WTC11 (cell line): ENCODE data around the gene SPRYD7. TPM values are rescaled to one million over a fixed set of nuclear protein-coding genes. Genes with fewer than 3 reads are reported as not detected.

ENCODE experiments used
- ATAC-seq: fragments of 200-7000 bp; cut with Tn5 transposase; 2 replicates; pipeline ENCODE4 v1.10.0; 2021; ENCODE audit warnings: mild to moderate bottlenecking, moderate library complexity
- CTCF ChIA-PET: fragments of 300-600 bp; sonication (Branson Sonifier 250); formaldehyde crosslinking; loops from one replicate; lab custom pipeline; 2021; ENCODE audit warnings: antibody characterized with exemption; lab: Charles Lee
- POLR2A ChIA-PET: fragments of 350-600 bp; sonication (Branson Sonifier 250); formaldehyde crosslinking; loops from one replicate; lab custom pipeline; 2021; ENCODE audit warnings: antibody characterized with exemption; lab: Charles Lee
- DNase-seq: peaks from one replicate; pipeline ENCODE4 v3.0.0; 2021; ENCODE audit warnings: low spot score
- H3K27ac Mint-ChIP-seq: 2 replicates; pipeline ENCODE4 v1.8.0; 2021; ENCODE audit warnings: mixed read lengths
- H3K27me3 Mint-ChIP-seq: 2 replicates; pipeline ENCODE4 v1.8.0; 2021; ENCODE audit warnings: low read depth, mild to moderate bottlenecking, moderate library complexity, mixed read lengths
- H3K36me3 Mint-ChIP-seq: 2 replicates; pipeline ENCODE4 v1.8.0; 2021; ENCODE audit warnings: mixed read lengths
- H3K4me1 Mint-ChIP-seq: 2 replicates; pipeline ENCODE4 v1.8.0; 2022; ENCODE audit warnings: mixed read lengths
- H3K4me3 Mint-ChIP-seq: 2 replicates; pipeline ENCODE4 v1.8.0; 2021; ENCODE audit warnings: mild to moderate bottlenecking, moderate library complexity, mixed read lengths
- H3K9me3 Mint-ChIP-seq: 2 replicates; pipeline ENCODE4 v1.8.0; 2021; ENCODE audit warnings: mixed read lengths
- CDX4 ChIP-seq: fragments of 250-450 bp; sonication (Bioruptor Pico); IDR thresholded peaks from 2 replicates; pipeline ENCODE4 v1.9.0; 2021; ENCODE audit warnings: moderate library complexity, mild to moderate bottlenecking, inconsistent platforms, borderline replicate concordance
- CREB1 ChIP-seq: sonication (generic); formaldehyde crosslinking; IDR thresholded peaks from 2 replicates; pipeline ENCODE4 v1.8.0; 2023; ENCODE audit warnings: mild to moderate bottlenecking, missing genetic modification reagents
- CREM ChIP-seq: sonication (generic); formaldehyde crosslinking; IDR thresholded peaks from 2 replicates; pipeline ENCODE4 v1.8.1; 2022; ENCODE audit warnings: mild to moderate bottlenecking, missing genetic modification reagents, moderate library complexity
- ESRRA ChIP-seq: sonication (generic); formaldehyde crosslinking; IDR thresholded peaks from 2 replicates; pipeline ENCODE4 v1.8.1; 2022; ENCODE audit warnings: mild to moderate bottlenecking, missing genetic modification reagents, borderline replicate concordance
- HMGA2 ChIP-seq: fragments of 250-450 bp; sonication (Bioruptor Pico); IDR thresholded peaks from 2 replicates; pipeline ENCODE4 v1.4.0; 2021; ENCODE audit warnings: mild to moderate bottlenecking, moderate library complexity
- RORB ChIP-seq: fragments of 250-450 bp; sonication (Bioruptor Pico); IDR thresholded peaks from 2 replicates; pipeline ENCODE4 v1.9.0; 2021; ENCODE audit warnings: mild to moderate bottlenecking
- SMAD4 ChIP-seq: sonication (generic); formaldehyde crosslinking; IDR thresholded peaks from 2 replicates; pipeline ENCODE4 v1.8.0; 2022; ENCODE audit warnings: mild to moderate bottlenecking, missing genetic modification reagents
- TP53 ChIP-seq: sonication (generic); formaldehyde crosslinking; IDR thresholded peaks from 2 replicates; pipeline ENCODE4 v1.8.1; 2023; ENCODE audit warnings: mild to moderate bottlenecking, missing genetic modification reagents
- USF1 ChIP-seq: sonication (generic); formaldehyde crosslinking; IDR thresholded peaks from 2 replicates; pipeline ENCODE4 v1.8.0; 2022; ENCODE audit warnings: mild to moderate bottlenecking, missing genetic modification reagents
- ZNF121 ChIP-seq: sonication (generic); formaldehyde crosslinking; IDR thresholded peaks from 2 replicates; pipeline ENCODE4 v1.8.0; 2023; ENCODE audit warnings: missing genetic modification reagents
- ZNF416 ChIP-seq: fragments of 250-450 bp; sonication (Bioruptor Pico); IDR thresholded peaks from 2 replicates; pipeline ENCODE4 v1.9.0; 2021; ENCODE audit warnings: mild to moderate bottlenecking, inconsistent platforms
- total RNA-seq: library from RNA; stranded (reverse); gene quantifications from 3 replicates; pipeline ENCODE4 v1.2.3, GENCODE V29; 2021
- TF ChIP-seq, protein P1 (sequence below): sonication (generic); formaldehyde crosslinking; IDR thresholded peaks from 2 replicates; pipeline ENCODE4 v1.8.1; 2023; ENCODE audit warnings: mild to moderate bottlenecking, missing genetic modification reagents, moderate library complexity
- TF ChIP-seq, protein P2 (sequence below): sonication (generic); formaldehyde crosslinking; IDR thresholded peaks from 2 replicates; pipeline ENCODE4 v1.8.1; 2023; ENCODE audit warnings: mild to moderate bottlenecking, missing genetic modification reagents

Gene SPRYD7
- total RNA-seq, 1 experiment from 2014 or later = 3.1 TPM

GRCh38 chr13:49864509-49864908 lies 71.6 kb downstream of the SPRYD7 start:
- TF ChIP-seq SMAD4 (CRISPR knock-in tag) (no peak), ZNF416 (CRISPR knock-in tag) (no peak), HMGA2 (CRISPR knock-in tag) (no peak), CDX4 (CRISPR knock-in tag) (no peak), USF1 (CRISPR knock-in tag) (no peak), ZNF121 (CRISPR knock-in tag) (no peak), RORB (CRISPR knock-in tag) (no peak), CREB1 (no peak), CREM (CRISPR knock-in tag) (no peak), TP53 (CRISPR knock-in tag) (no peak), ESRRA (CRISPR knock-in tag) (no peak)
- TF ChIP-seq, protein P1, sequence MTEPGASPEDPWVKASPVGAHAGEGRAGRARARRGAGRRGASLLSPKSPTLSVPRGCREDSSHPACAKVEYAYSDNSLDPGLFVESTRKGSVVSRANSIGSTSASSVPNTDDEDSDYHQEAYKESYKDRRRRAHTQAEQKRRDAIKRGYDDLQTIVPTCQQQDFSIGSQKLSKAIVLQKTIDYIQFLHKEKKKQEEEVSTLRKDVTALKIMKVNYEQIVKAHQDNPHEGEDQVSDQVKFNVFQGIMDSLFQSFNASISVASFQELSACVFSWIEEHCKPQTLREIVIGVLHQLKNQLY (CRISPR knock-in tag) = no peak
- TF ChIP-seq, protein P2, sequence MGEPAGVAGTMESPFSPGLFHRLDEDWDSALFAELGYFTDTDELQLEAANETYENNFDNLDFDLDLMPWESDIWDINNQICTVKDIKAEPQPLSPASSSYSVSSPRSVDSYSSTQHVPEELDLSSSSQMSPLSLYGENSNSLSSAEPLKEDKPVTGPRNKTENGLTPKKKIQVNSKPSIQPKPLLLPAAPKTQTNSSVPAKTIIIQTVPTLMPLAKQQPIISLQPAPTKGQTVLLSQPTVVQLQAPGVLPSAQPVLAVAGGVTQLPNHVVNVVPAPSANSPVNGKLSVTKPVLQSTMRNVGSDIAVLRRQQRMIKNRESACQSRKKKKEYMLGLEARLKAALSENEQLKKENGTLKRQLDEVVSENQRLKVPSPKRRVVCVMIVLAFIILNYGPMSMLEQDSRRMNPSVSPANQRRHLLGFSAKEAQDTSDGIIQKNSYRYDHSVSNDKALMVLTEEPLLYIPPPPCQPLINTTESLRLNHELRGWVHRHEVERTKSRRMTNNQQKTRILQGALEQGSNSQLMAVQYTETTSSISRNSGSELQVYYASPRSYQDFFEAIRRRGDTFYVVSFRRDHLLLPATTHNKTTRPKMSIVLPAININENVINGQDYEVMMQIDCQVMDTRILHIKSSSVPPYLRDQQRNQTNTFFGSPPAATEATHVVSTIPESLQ (CRISPR knock-in tag) = no peak
- ChIA-PET POLR2A (no interaction called here), CTCF (no interaction called here)
- Mint-ChIP-seq H3K4me3 (no peak overlapping the region), H3K27ac (no peak overlapping the region), H3K36me3 (0 out of 2 replicates have a peak, but pooled peaks cover 5% of the 10 kb centered on the region), H3K27me3 (no peaks in the 10 kb centered on the region), H3K9me3 (peaks cover 31% of the 10 kb centered on the region), H3K4me1 (no peaks in the 10 kb centered on the region)
- DNase-seq (no peak), ATAC-seq (no peak)

Other genes starting within 250 kb of the SPRYD7 start
- 92.5 to 137 TPM (median 126 TPM) in 3 replicates for gene EBPL, start 244.9 kb downstream of the SPRYD7 start, total RNA-seq
- gene KPNA3, start 143.7 kb downstream of the SPRYD7 start, total RNA-seq = 44.2 to 47.6 TPM (median 44.4 TPM) in 3 replicates
- 27.5 to 29.1 TPM (median 27.6 TPM) in 3 replicates for gene TRIM13, start 60.7 kb upstream of the SPRYD7 start, total RNA-seq
- gene KCNRG, start 79.1 kb upstream of the SPRYD7 start, total RNA-seq = 0.21 to 1.1 TPM (median 0.32 TPM) in 3 replicates